Smooth muscle cell (in vitro differentiated cells): ENCODE results near the gene AKR1B1. TPM values are rescaled to one million over a fixed set of nuclear protein-coding genes. Genes with fewer than 3 reads are reported as not detected.

Experiments
- DNase-seq: peaks from one replicate; lab custom pipeline; 2025; ENCODE audit not compliant: unreplicated experiment; lab: John Stamatoyannopoulos, UW
- H2AFZ ChIP-seq: fragments of 200-600 bp; sonication (generic); 2 replicates; pipeline ENCODE4 v1.6.0; 2016; ENCODE audit warnings: antibody characterized with exemption, low read depth, mild to moderate bottlenecking
- H3F3A ChIP-seq: fragments of 200-600 bp; sonication (generic); 2 replicates; pipeline ENCODE4 v1.6.0; 2017; ENCODE audit warnings: antibody characterized with exemption, low read depth
- H3K27ac ChIP-seq: fragments of 200-600 bp; sonication (generic); 2 replicates; pipeline ENCODE4 v1.5.1; 2016; ENCODE audit warnings: low read depth, mild to moderate bottlenecking
- H3K27me3 ChIP-seq: fragments of 200-600 bp; sonication (generic); 2 replicates; pipeline ENCODE4 v1.6.1; 2016; ENCODE audit warnings: low read depth, mild to moderate bottlenecking
- H3K36me3 ChIP-seq: fragments of 200-600 bp; sonication (generic); 2 replicates; pipeline ENCODE4 v1.5.1; 2016; ENCODE audit warnings: low read depth
- H3K4me1 ChIP-seq: fragments of 200-600 bp; sonication (generic); 2 replicates; pipeline ENCODE4 v1.5.1; 2016; ENCODE audit warnings: low read depth
- H3K4me2 ChIP-seq: fragments of 200-600 bp; sonication (generic); 2 replicates; pipeline ENCODE4 v1.6.0; 2016; ENCODE audit warnings: mild to moderate bottlenecking
- H3K4me3 ChIP-seq: fragments of 200-600 bp; sonication (generic); 2 replicates; pipeline ENCODE4 v1.5.1; 2016; ENCODE audit warnings: mild to moderate bottlenecking
- H3K79me2 ChIP-seq: fragments of 200-600 bp; sonication (generic); 2 replicates; pipeline ENCODE4 v1.6.0; 2016; ENCODE audit warnings: low read depth, mild to moderate bottlenecking
- H3K9ac ChIP-seq: fragments of 200-600 bp; sonication (generic); 2 replicates; pipeline ENCODE4 v1.6.0; 2016; ENCODE audit warnings: low read depth
- H3K9me3 ChIP-seq: fragments of 200-600 bp; sonication (generic); replicated peaks from 2 replicates; pipeline ENCODE4 v1.5.1; 2016; ENCODE audit warnings: low read depth
- H4K20me1 ChIP-seq: fragments of 200-600 bp; sonication (generic); 2 replicates; pipeline ENCODE4 v1.6.0; 2016; ENCODE audit warnings: low read depth
- WGBS: methylation state at CpG from one replicate; pipeline ENCODE4 v1.1.7; 2016; ENCODE audit warnings: low lambda C conversion rate; 5-methylcytosine and 5-hydroxymethylcytosine counted together
- polyA plus RNA-seq: library from polyadenylated mRNA; unstranded; fragments of >200 nt; fragmentation: Nextera tagmentation; extraction: Ambion mirVana; gene quantifications from 2 replicates; pipeline ENCODE4 v1.2.1, GENCODE V29; 2016
- total RNA-seq: library from RNA; depleted of rRNA; stranded (reverse); fragments of >200 nt; gene quantifications from 2 replicates; pipeline ENCODE4 v1.2.3, GENCODE V29; 2014
- TF ChIP-seq, protein P1 (sequence below): fragments of 200-600 bp; sonication (generic); IDR thresholded peaks from 2 replicates; pipeline ENCODE4 v1.5.1; 2017; ENCODE audit warnings: borderline replicate concordance, mild to moderate bottlenecking, antibody characterized with exemption; ENCODE audit not compliant: insufficient read depth, poor library complexity, severe bottlenecking

Gene AKR1B1
- total and polyA plus RNA-seq, 2 experiments from 2014 or later = 75.7 to 122 TPM

- H3K4me1 ChIP-seq = no peaks in the 10 kb centered on the region
- no peaks in the 10 kb centered on the region for H3K27me3 ChIP-seq
- no peak for DNase-seq
- H3K4me3 ChIP-seq = no peak overlapping the region
- H4K20me1 ChIP-seq = no peaks in the 10 kb centered on the region
- WGBS = 79% methylated on average over 14 of the region's 14 CpGs
- no peak overlapping the region for H3K9ac ChIP-seq
- H3F3A ChIP-seq = no peaks in the 10 kb centered on the region
- TF ChIP-seq, protein P1, sequence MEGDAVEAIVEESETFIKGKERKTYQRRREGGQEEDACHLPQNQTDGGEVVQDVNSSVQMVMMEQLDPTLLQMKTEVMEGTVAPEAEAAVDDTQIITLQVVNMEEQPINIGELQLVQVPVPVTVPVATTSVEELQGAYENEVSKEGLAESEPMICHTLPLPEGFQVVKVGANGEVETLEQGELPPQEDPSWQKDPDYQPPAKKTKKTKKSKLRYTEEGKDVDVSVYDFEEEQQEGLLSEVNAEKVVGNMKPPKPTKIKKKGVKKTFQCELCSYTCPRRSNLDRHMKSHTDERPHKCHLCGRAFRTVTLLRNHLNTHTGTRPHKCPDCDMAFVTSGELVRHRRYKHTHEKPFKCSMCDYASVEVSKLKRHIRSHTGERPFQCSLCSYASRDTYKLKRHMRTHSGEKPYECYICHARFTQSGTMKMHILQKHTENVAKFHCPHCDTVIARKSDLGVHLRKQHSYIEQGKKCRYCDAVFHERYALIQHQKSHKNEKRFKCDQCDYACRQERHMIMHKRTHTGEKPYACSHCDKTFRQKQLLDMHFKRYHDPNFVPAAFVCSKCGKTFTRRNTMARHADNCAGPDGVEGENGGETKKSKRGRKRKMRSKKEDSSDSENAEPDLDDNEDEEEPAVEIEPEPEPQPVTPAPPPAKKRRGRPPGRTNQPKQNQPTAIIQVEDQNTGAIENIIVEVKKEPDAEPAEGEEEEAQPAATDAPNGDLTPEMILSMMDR = no peak
- peak overlapping the region; percentile 4 for H3K27ac ChIP-seq
- no peaks in the 10 kb centered on the region for H3K79me2 ChIP-seq
- H2AFZ ChIP-seq = no peak overlapping the region
- H3K4me2 ChIP-seq = no peak overlapping the region
- no peaks in the 10 kb centered on the region for H3K9me3 ChIP-seq
- no peaks in the 10 kb centered on the region for H3K36me3 ChIP-seq
Observed at GRCh38 chr7:134450294-134451000, 8.5 kb downstream of the AKR1B1 start.

GRCh38 chr7:134449680-134450079 is 9.2 kb downstream of the AKR1B1 start:
- Histone ChIP-seq H4K20me1 (no peaks in the 10 kb centered on the region), H3K27me3 (no peaks in the 10 kb centered on the region), H3K9me3 (no peaks in the 10 kb centered on the region), H3K4me2 (no peak overlapping the region), H3K79me2 (no peaks in the 10 kb centered on the region), H3K4me1 (no peaks in the 10 kb centered on the region), H3K4me3 (no peak overlapping the region), H2AFZ (no peak overlapping the region), H3F3A (no peaks in the 10 kb centered on the region), H3K9ac (no peak overlapping the region), H3K27ac (peak overlapping the region; percentile 4), H3K36me3 (no peaks in the 10 kb centered on the region)
- DNase-seq = no peak
- TF ChIP-seq, protein P1 = no peak
- WGBS = 62% methylated on average over 7 of the region's 7 CpGs

DNA sequence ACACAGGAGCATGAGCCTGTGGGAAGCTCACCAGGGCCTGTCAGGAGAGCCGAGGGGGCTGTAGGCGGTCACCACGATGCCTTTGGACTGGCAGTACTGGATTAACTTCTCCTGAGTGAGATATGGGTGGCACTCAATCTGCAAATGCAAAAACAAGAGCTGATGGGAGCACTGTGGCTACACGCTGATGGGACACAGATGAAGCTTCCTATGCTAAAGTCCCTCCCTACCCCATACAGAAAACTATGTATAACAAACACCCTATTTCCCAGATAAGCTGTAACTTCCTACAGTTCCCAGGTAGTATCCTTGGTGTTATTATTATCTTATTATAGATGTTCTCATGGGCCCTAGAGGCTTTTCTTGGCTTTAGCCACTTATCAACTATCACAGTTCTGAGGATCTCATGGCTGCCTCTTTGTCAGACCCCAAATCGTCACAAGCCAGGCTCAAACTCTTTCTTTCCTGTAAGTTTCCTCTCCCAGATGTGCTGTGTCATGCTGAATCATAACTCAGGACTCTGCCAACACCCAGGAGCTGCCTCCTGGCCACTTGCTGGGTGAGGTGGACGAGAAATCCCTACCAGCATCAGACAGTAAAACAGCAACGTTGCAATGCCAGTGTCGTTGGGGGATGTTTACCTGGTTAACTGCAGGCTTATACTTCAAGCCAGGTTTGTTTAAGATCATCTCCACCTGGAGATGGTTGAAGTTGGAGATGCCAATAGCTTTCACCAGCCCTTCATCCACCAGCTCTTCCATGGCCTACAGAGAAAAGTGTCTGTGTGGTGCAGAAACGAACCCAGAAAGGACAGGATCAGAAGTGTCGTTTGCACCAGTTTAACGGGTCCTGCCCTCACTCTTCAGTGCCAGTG is 10.3 kb downstream of the AKR1B1 start:
- no peak overlapping the region for H2AFZ ChIP-seq
- H3K27me3 ChIP-seq = no peaks in the 10 kb centered on the region
- WGBS = 53% methylated on average over 11 of the region's 11 CpGs
- H3F3A ChIP-seq = no peaks in the 10 kb centered on the region
- no peaks in the 10 kb centered on the region for H3K79me2 ChIP-seq
- TF ChIP-seq, protein P1 = no peak
- peak overlapping the region; percentile 32 for H3K9ac ChIP-seq
- H3K4me1 ChIP-seq = no peaks in the 10 kb centered on the region
- no peaks in the 10 kb centered on the region for H4K20me1 ChIP-seq
- H3K27ac ChIP-seq = peak overlapping the region; percentile 73
- no peaks in the 10 kb centered on the region for H3K9me3 ChIP-seq
- H3K4me3 ChIP-seq = no peak overlapping the region
- H3K4me2 ChIP-seq = peak overlapping the region; percentile 2
- DNase-seq = no peak
- no peaks in the 10 kb centered on the region for H3K36me3 ChIP-seq
